Islet precursor cell (in vitro differentiated cells): ENCODE measurements around the gene CAPG.
"Not testable (repeated sequence)": the region's sequence is repeated elsewhere in the genome, so short reads cannot be mapped to it uniquely, and the experiment has no call there.

ENCODE experiments used
- DNase-seq: peaks from one replicate; pipeline ENCODE4 v3.0.0-alpha.2; 2018

Gene CAPG

DNA sequence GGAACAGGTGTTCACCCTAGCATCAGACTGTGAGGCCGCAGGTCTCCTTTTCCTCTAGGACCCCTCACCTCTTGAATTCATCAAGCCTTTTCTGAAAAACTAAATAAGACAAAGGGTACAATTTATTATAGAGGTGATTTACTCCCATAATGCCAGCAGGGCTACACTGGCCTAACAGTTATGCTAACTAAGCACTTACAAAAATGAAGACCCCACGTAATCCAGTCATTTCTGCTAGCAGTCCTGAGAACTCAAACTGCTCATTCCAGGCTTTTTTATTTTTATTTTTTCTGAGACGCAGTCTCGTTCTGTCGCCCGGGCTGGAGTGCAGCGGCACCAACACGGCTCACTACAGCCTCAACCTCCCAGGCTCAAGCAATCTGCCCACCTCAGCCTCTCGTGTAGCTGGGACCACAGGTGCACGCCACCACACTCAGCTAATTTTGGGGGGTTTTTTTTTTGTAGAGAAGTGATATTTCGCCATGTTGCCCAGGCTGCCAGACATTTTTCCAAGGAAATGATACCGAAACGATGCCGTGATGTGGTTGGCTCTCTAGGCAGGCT, 14.2 kb downstream of the CAPG start:
- peak; percentile 9 for DNase-seq

DNA sequence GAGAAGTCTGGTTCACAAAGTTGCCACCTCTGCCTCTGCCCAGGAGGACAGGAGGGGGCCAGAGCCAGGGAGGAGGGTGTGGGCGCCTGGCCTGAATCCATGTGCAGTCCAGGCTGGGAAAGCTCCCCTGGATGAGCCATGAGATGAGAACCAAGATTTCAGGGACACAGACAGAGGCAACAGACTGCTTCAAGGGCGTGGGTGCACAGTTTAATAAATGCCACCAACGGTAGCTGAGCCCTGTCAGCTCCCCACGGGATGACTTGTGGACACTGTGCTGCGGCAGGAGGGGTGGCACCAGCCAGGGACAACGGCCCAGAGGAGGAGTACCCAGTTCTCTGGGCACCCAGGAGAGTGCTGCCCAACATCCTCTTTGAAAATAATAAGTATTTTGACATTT, 15.2 kb downstream of the CAPG start:
- DNase-seq, result peak; percentile 34

DNA sequence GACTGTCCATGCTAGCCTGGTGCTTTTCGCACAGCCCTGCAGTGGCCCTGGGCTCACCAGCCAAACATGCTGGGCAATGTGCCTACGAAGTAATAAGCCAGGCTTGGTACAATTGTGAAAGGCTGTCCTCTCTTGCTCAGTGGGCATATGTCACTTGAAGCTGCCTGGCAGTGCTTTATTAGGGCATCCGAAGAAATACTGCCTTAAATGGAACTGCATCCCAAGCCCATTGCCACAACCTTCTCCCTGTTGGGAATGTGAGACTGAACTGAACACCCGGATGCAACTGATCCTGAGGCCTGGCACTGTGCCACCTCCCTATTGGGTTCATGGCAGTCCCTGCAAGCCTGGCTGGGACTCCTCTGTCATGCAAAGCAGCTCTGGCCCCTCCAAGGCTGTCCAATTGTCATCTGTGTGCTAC, 15.9 kb downstream of the CAPG start:
- DNase-seq, result no peak

DNA sequence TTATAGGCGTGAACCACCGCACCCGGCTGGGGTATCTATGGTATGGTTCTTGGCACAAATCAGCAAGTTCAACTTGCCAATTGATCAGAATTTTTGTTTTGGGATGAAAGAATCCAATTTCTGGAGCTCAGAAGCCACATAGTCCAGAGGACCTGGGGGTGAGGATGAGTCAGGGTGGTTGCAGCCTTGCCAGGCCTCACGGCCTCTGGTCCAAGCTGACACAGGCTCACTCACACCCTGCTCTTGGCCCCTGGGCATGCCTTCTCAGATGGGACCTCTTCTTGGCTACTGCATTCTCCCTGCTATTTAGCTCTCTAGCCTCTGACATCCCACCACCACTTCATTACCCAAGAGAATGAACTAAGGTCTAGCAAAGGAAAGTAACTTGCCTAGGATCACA, 16.3 kb downstream of the CAPG start:
- peak; percentile 38 for DNase-seq

DNA sequence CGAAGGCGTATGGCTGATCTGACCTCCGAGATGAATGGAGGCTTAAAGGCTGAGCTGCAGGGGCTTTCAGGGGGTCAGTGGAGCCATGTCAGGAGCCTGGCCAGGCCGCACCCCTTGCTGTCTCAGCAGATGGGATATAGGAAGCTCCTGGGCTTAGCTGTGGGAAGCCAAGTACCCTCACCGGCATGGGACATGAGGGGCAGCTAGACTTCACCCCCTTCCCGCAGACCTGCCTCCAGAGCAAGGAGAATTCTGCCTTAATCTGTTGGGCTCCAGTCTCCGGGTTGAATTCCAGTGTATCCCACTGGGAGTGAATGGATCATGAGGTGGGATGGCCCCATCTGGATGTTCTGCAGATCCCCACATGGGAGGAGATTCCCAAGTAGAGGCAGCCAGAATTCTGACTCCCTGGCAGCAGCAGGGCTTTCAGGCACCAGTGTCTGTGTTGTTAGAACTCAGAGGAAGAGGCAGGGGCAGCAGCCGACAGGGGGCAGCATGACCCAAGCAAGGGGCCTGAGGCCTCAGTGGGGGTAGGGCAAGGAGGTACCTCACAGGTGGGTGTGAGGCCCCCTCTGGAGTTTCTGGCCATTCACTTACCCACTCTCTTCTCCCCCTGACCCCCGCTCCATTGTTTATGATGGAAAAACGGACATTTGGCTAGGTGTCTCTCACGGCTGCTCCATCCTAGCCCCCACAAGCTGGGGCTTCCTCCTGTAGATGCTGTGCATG, 19.1 kb downstream of the CAPG start:
- DNase-seq, result peak; percentile 85

DNA sequence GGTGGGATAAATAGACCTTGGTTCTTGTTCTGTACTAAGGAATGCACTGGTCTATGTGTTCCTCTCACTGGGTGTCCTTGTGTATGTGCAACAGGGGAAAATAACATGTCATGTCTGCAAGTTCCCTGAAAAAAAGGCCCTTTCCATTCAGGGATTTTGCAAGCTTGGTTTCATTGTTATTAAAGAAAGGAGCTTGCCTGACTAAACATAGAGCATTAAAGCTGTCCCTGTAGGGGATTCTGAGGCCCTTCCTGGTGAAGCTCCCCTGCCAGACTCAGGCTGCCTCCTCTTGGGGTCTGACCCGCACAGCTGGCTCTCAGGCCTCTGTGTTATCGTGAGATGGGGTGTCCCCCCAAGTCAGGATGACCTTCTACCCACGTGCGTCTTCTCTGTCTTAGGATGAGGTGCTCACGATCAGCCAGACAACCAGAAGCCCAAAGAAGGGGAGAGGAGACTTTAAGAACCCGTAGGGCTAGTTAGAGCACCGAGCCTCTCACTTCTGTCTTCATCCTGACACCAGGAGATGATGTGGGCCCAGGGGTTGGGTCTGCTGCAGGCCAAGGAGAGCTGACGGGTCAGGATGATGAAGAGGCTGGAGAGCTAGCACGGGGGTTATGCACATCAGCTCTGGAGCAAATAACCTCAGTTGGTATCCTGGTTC, 21.2 kb downstream of the CAPG start:
- no peak for DNase-seq

DNA sequence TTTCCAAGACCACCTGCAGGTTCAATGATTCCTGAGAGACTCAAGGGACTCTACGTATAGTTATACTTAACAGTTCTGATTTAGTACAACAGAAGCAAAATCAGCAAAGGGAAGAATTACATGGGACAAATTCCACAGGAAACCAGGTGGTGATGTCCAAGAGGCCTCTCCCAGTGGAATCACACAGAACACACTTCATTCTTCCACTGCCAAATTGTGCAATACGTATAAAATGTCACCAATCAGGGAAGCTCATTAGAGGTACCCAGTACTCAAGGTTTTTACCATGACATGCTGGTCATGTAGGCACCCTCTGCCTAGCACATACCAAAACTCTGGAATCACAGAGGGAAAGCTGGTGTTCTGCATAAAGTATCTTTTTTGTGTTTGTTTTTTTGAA, 22.4 kb downstream of the CAPG start:
- no peak for DNase-seq

DNA sequence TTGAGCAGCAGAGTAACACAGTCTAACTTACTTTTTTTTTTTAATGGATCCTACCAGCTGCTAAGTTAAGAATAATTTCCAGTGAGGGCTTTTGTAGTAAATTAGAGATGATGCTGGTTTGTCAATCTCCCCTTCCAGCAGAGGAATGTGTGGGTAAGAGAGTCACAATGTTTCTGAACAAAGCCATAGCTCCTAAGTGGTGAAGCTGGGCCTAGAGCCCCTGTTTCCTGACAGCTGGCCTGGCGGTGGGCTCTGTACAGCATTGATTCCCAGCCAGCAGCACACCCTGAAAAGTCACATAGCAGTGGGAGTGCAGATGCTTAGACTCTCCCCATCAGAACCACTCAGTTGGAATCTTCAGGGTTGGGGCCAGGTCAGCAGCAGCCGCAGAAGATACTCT, 24.4 kb downstream of the CAPG start:
- no peak for DNase-seq

DNA sequence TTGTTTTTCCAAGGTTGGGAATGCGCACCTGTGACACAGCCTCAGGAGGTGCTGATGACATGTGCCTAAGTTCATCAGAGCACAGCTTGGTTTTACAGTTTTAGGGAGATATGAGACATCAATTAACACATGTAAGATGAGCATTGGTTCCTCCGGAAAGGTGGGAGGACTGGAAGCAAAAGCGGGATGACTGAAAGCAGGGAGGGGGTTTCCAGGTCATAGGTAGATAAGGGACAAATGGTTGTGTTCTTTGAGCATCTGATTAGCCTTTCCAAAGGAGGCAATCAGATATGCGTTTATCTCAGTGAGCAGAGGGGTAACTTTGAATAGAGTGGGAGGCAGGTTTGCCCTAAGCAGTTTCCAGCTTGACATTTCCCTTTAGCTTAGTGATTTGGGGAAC, 26.3 kb downstream of the CAPG start:
- DNase-seq, result no peak

DNA sequence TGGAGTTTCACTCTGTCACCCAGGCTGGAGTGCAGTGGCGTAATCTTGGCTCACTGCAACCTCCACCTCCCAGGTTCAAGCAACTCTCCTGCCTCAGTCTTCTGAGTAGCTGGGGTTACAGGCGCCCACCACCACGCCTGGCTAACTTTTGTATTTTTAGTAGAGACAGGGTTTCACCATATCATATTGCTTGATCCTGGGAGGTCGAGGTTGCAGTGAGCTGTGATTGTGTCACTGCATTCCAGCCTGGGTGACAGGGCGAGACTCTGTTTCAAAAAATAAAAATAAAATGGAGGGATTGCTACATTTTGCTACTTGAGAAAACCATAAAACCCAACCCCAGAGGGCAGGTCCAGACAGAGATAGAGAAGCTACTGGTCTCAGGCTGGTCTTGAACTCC, 27.0 kb downstream of the CAPG start:
- DNase-seq, result not testable (repeated sequence)

DNA sequence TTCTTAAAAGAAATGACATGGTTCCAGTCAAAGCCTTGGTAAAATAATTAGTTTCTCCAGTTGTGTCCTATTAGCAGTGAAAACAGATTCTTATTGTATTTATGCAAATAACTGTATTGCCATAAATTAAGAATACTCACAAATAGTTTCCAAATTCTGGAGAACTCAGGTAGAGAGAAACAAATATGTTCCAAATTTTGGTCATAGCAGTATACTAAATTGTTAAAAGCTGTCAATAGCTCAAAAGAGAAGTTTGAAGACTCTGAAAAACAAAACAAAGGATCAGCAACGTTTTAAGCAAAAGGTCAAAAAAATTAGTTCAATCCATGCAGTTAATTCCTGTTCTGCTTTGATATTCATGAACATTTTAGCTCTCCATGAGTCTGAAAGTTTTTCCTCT, 30.1 kb downstream of the CAPG start:
- DNase-seq, result no peak

DNA sequence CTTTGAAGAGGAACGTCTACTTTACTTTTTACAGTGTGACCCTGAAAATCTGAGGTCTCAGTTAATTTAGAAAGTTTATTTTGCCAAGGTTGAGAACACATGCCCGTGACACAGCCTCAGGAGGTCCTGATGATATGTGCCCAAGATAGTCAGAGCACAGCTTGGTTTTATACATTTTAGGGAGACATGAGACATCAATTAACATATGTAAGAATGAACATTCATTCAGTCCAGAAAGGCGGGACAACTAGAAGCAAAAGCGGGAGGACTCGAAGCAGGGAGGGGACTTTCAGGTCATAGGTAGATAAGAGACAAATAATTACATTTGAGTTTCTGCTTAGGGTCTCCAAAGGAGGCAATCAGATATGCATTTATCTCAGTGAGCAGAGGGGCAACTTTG, 31.9 kb downstream of the CAPG start:
- DNase-seq, result no peak

DNA sequence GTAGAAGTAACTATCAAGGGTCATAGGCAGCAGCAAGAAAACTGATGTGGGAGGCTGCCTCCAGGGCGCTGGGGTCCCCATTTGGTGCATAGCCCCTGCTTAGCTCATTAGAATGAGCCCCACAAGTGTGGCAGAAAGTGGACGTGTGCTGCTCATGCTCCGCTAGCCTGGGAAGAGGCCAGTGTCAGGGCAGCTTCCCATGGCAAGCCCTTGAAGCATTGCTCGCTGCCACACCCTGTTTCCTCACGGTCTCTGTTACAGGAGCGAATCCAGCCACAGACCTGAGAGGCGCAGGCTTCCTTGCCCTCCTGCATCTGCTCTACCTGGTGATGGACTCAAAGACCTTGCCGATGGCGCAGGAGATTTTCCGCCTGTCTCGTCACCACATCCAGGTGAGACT, 33.1 kb downstream of the CAPG start:
- no peak for DNase-seq

DNA sequence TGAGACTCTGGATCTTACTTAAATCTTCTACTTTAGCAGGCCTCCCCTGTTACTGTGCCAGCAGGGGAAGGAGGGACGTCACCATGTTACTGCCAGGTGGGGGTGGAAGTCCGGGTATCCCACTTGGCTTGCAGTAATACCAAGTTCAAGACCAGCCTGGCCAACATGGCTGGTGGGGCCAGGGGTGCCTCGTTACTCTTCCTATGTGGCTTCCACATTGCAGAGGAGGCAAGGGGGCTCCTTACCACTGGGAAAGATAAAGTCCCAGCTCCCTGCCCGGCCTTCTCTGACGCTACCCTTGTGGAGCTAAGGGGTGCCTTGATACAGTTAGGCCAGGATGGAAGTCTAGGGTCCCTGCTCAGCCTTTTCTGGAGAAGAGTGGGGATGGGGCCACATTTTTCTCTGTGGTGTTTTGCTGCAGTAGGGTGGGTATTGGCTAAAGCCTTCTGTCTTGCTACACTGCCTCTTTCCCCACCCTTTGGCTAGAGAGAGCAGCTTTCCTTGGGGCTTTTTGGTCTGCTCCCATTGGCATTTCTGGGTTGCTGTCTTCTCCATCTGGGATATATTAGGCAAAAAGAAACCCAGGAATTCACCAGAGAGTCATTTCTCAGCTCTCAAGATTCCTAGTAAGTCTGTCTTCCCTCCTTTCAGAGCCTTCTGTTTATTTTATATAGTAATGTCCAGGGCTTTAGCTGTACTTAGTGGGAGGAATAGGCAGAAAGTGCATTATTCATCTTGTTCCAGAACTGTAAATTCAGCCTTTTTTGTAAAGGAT, 33.7 kb downstream of the CAPG start:
- no peak for DNase-seq

DNA sequence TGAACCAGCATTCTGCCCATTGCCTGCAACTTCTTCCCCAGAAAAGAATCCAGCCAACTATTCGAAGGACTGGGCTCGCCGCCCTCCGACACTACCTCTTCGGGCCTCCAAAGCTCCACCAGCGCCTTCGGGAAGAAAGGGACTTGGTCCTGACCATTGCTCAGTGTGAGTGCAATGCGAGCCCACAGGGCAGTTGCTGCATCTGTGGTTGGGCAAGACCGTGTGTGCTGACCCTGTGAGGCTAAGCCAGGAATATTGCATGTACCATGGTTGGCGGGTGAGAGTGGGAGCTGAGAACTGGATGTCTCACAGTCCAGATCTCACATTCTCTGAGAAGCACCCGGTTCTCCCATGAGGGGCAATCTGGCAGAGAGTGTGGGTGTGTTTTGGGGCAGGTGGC, 39.1 kb downstream of the CAPG start:
- no peak for DNase-seq

DNA sequence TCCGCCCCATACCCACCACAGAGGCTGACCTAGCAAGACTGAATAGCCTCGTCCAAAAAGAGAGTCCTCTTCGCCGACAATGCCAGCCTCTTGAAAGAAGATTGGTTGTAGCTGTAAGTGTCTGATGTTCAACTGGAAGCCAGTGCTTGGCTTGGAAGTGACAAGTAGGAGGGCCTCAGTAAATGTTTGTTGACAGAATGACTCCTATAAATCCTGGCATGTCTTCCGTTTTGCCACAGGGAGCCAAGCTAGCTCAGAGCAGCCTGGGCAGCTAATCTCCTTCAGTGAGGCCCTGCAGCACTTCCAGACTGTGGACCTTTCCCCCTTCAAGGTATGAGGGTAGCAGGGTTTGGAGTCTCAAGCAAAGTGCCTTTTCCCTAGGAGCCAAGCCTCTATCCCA, 40.7 kb downstream of the CAPG start:
- DNase-seq, result no peak

DNA sequence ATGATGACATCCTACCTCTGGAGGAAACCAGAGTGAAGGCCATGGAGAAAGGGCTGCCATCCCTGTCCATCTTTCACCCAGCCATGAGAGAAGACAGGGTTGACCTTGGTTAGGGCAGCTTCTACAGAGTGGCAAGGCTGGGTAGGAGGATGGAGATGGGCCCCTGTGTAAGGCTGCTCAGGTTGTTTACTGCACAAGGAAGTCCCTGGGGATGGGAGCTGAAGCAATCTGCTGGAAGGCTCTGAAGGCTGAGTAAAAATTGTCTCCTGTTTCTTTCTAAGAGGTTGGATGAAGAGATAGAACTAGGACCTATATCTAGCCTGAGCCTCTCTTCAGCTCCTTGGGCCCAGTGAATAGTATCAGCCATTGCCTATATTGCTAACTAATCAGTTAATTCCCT, 41.2 kb downstream of the CAPG start:
- DNase-seq, result no peak

DNA sequence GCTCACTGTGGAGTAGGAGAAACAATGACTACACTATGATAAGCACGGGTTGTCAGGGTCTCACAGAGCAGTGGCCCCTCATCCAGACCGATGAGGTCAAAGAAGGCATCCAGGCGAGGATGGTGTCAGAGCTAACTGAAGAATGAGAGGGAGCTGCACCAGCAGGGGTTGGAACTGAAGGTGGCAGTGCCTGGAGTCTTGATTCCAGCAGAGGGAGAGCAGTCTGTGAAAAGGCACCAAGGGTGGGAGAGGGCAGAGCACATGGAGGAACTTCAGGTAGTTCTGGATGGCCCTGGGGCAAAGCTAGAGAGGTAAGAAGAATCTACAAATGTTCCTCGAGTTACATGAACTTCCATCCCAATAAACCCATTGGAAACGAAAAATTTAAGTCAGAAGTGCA, 43.0 kb downstream of the CAPG start:
- DNase-seq, result no peak

DNA sequence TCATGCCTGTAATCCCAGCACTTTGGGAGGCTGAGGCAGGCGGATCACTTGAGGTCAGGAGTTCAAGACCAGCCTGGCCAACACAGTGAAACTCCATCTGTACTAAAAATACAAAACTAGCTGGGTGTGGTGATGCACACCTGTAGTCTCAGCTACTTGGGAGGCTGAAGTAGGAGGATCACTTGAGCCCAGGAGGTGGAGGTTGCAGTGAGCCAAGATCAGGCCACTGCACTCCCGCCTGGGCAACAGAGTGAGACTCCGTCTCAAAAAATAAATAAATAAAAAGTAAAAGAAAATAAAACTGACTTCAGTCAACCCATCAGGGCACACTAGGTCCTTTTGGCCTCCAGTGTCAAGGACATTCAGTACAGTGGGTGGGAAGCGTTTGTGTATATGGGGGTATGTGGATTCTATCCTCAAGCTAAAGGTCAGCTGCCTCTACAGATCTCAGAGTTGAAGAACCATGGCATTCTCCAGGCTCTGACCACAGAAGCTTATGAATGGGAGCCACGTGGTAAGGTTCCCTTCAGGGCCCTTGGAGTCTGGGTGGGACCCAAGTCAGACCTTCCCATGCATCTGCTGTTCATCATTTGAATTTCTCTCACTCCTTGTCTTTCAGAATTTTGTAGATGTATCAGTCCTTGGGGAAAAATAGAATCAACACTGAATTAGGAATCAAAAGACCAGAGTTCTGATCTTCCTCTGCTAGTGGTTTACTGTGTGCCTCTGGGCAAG, 47.3 kb downstream of the CAPG start:
- DNase-seq, result not testable (repeated sequence)

DNA sequence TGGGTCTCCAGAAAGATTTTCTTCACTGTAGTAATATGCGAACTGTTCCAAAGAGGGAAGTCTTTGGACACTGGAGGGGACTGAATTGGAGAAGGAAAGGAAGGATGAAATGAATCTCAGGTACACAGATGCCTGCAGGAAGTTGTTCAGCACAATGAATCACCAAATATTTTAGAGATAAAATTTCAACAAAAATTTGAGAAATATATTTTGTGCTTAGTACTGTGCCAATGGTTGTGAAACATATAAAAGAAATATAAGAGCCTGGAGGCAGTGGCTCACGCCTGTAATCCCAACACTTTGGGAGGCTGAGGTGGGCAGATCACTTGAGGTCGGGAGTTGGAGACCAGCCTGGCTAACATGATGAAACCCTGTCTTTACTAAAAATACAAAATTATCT, 52.4 kb downstream of the CAPG start:
- no peak for DNase-seq

DNA sequence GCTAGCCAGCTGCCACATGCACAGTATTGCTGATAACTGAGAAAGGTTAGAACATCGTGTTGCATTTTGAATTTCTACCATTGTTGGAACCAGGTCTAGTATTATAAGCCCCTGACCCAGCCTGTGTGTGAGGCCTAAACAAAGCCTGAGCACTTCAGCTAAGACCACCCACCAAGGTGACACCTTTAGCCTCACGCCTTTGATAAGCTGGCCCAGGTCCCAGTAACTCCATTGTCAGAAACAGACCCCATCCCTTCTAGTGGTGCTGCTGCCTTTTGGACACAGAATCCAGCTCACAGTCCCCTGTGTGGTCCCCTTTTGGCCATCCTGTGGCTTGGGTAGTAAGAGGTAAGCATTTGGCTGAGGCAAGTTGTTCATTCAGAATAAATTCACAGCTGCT, 54.0 kb downstream of the CAPG start:
- DNase-seq, result no peak

DNA sequence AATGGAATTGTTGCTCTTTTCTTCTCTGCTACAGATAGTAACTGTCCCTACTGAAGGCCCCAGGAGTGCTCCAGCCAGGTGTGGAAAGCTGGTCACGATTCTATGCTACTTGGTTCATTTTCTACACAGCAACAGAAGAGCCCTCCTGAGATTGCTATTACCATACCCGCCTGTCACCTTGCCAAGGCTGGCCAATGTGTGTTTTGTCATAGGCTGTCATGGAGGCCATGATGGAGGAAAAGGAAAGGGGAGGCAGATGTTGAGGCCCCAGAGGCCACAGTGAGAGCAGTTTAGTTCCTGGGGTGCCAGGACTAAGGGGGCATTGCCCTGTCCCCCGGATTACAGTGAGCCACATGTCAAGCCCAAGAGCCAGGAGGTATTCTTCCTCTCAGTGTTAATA, 54.6 kb downstream of the CAPG start:
- DNase-seq, result no peak

DNA sequence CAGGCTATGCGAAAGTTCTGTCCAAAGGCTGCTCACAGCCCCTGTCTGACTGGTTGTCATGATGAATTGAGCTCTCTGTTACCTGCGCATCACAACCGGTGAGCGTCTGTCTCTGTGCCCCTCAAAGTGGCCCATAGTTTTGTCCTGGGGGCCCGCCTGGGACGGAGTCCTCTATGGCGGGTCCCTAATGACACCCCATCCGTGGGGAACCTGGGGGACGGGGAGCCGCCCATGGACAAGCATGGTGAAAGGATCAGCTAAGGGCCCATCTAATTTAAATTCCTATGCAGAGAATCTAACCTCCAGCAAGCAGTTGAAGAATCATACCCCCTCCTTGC, 55.1 kb downstream of the CAPG start:
- no peak for DNase-seq
